Neutrophil (primary cell): ENCODE measurements around the gene MMP24OS.

ENCODE experiments used
- H3K27ac ChIP-seq: fragments of 200-600 bp; sonication (generic); 2 replicates; pipeline ENCODE4 v1.5.1; 2016; ENCODE audit warnings: mild to moderate bottlenecking, moderate library complexity
- H3K27me3 ChIP-seq: fragments of 200-600 bp; sonication (generic); 2 replicates; pipeline ENCODE4 v1.6.0; 2016; ENCODE audit warnings: mild to moderate bottlenecking
- H3K36me3 ChIP-seq: fragments of 200-600 bp; sonication (generic); 2 replicates; pipeline ENCODE4 v1.5.1; 2017
- H3K4me1 ChIP-seq, 2 experiments: fragments of 200-600 bp in 1 of 2; sonication (generic) in 1 of 2; 1 replicate in 1 of 2; 2 replicates in 1 of 2; pipeline versions ENCODE4 v1.5.1 to v1.6.1; 2013 to 2016; ENCODE audit warnings: low read depth in 1 of 2, low read length in 1 of 2, mild to moderate bottlenecking in 1 of 2, moderate library complexity in 1 of 2; ENCODE audit not compliant: control insufficient read depth in 1 of 2, insufficient read depth in 1 of 2
- H3K4me3 ChIP-seq, 2 experiments: fragments of 200-600 bp in 1 of 2; sonication (generic) in 1 of 2; 1 replicate in 1 of 2; 2 replicates in 1 of 2; pipeline ENCODE4 v1.5.1; 2013 to 2016; ENCODE audit warnings: low read depth in 1 of 2, low read length in 1 of 2, mild to moderate bottlenecking in 1 of 2, moderate library complexity in 1 of 2
- H3K9me3 ChIP-seq: fragments of 200-600 bp; sonication (generic); 2 replicates; pipeline ENCODE4 v1.5.1; 2016
- CTCF ChIP-seq: fragments of 200-600 bp; sonication (generic); IDR thresholded peaks from 2 replicates; pipeline ENCODE4 v1.5.1; 2016; ENCODE audit warnings: antibody characterized with exemption

Gene MMP24OS

GRCh38 chr20:35299780-35300179 lies 21.9 kb upstream of the MMP24OS start:
- TF ChIP-seq CTCF: no peak
- Histone ChIP-seq H3K9me3 (no peaks in the 10 kb centered on the region), H3K27me3 (no peaks in the 10 kb centered on the region), H3K27ac (no peak overlapping the region), H3K4me3 (no peak overlapping the region), H3K4me1 (peaks cover 4 to 8% of the 10 kb centered on the region in 2 experiments), H3K36me3 (no peaks in the 10 kb centered on the region)

- no peaks in the 10 kb centered on the region for H3K9me3 ChIP-seq
- no peak for TF ChIP-seq CTCF
- H3K36me3 ChIP-seq: no peaks in the 10 kb centered on the region
- peaks cover 0 to 4% of the 10 kb centered on the region in 2 experiments for H3K4me1 ChIP-seq
- no peak overlapping the region for H3K4me3 ChIP-seq
- no peaks in the 10 kb centered on the region for H3K27me3 ChIP-seq
- no peak overlapping the region for H3K27ac ChIP-seq
These were observed 20.3 kb upstream of the MMP24OS start for GRCh38 chr20:35298264-35298663.

- Histone ChIP-seq H3K4me1 (peaks cover 0 to 4% of the 10 kb centered on the region in 2 experiments), H3K27ac (no peak overlapping the region), H3K4me3 (no peak overlapping the region), H3K36me3 (no peaks in the 10 kb centered on the region), H3K9me3 (no peaks in the 10 kb centered on the region), H3K27me3 (no peaks in the 10 kb centered on the region)
- TF ChIP-seq CTCF: no peak
These were observed 19.8 kb upstream of the MMP24OS start for GRCh38 chr20:35297740-35298139.

- H3K4me3 ChIP-seq: no peak overlapping the region
- peaks cover 0 to 4% of the 10 kb centered on the region in 2 experiments for H3K4me1 ChIP-seq
- no peak overlapping the region for H3K27ac ChIP-seq
- no peaks in the 10 kb centered on the region for H3K27me3 ChIP-seq
- H3K9me3 ChIP-seq: no peaks in the 10 kb centered on the region
- no peaks in the 10 kb centered on the region for H3K36me3 ChIP-seq
- no peak for TF ChIP-seq CTCF
These were observed 19.2 kb upstream of the MMP24OS start for GRCh38 chr20:35297155-35297554.

GRCh38 chr20:35296101-35296554 lies 18.2 kb upstream of the MMP24OS start:
- no peak for TF ChIP-seq CTCF
- no peaks in the 10 kb centered on the region for H3K27me3 ChIP-seq
- no peak overlapping the region for H3K4me3 ChIP-seq
- H3K4me1 ChIP-seq: peaks cover 0 to 4% of the 10 kb centered on the region in 2 experiments
- no peaks in the 10 kb centered on the region for H3K9me3 ChIP-seq
- H3K27ac ChIP-seq: no peak overlapping the region
- H3K36me3 ChIP-seq: no peaks in the 10 kb centered on the region

GRCh38 chr20:35295674-35296073 lies 17.8 kb upstream of the MMP24OS start:
- no peaks in the 10 kb centered on the region for H3K9me3 ChIP-seq

More at GRCh38 chr20:35295674-35296073, 17.8 kb upstream of the MMP24OS start:
- H3K4me1 ChIP-seq: peaks cover 0 to 4% of the 10 kb centered on the region in 2 experiments
- H3K27me3 ChIP-seq: no peaks in the 10 kb centered on the region
- no peak for TF ChIP-seq CTCF
- H3K4me3 ChIP-seq: no peak overlapping the region
- no peaks in the 10 kb centered on the region for H3K36me3 ChIP-seq
- no peak overlapping the region for H3K27ac ChIP-seq
